Measurements from ENCODE around the gene ARHGEF17.

- TF ChIP-seq, protein P1, sequence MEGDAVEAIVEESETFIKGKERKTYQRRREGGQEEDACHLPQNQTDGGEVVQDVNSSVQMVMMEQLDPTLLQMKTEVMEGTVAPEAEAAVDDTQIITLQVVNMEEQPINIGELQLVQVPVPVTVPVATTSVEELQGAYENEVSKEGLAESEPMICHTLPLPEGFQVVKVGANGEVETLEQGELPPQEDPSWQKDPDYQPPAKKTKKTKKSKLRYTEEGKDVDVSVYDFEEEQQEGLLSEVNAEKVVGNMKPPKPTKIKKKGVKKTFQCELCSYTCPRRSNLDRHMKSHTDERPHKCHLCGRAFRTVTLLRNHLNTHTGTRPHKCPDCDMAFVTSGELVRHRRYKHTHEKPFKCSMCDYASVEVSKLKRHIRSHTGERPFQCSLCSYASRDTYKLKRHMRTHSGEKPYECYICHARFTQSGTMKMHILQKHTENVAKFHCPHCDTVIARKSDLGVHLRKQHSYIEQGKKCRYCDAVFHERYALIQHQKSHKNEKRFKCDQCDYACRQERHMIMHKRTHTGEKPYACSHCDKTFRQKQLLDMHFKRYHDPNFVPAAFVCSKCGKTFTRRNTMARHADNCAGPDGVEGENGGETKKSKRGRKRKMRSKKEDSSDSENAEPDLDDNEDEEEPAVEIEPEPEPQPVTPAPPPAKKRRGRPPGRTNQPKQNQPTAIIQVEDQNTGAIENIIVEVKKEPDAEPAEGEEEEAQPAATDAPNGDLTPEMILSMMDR (IDR thresholded peaks at IDR 0.05; ENCODE audit: poor library complexity): no peak
- TF ChIP-seq EZH2phosphoT487 (IDR thresholded peaks at IDR 0.05; ENCODE audit: low read depth, severe bottlenecking, unreplicated experiment) (no peak), EZH2 (IDR thresholded peaks at IDR 0.05; ENCODE audit: borderline replicate concordance) (no peak)
Measured at GRCh38 chr11:73297231-73297590, 10.9 kb upstream of the ARHGEF17 start.
